Middle frontal gyrus (tissue), 1 donor: Measurements from ENCODE around the gene TAC3.
"Not testable (repeated sequence)": the region's sequence is repeated elsewhere in the genome, so short reads cannot be mapped to it uniquely, and the experiment has no call there.

Source experiments
- DNase-seq: peaks from one replicate; pipeline ENCODE4 v3.0.0-alpha.2; 2015; ENCODE audit warnings: low spot score; ENCODE audit errors: extremely low spot score

The TAC3 gene

GRCh38 chr12:57016348-57016747 is at the start of gene TAC3:
Gene TAC3, minus strand, starts transcription at chr12:57016529. Its CDS starts 732 bp downstream, at chr12:57015797.
- no peak for DNase-seq

- peak; percentile 33 for DNase-seq
These were observed 47.8 kb upstream of the TAC3 start for GRCh38 chr12:57063991-57064685.

- DNase-seq: no peak
These were observed 42.1 kb upstream of the TAC3 start for GRCh38 chr12:57058454-57058853.

- no peak for DNase-seq
These were observed 40.9 kb upstream of the TAC3 start for GRCh38 chr12:57057067-57057751.

GRCh38 chr12:57055824-57056223 is 39.5 kb upstream of the TAC3 start:
- no peak for DNase-seq

GRCh38 chr12:57053901-57054300 is 37.6 kb upstream of the TAC3 start:
- DNase-seq: not testable (repeated sequence)

GRCh38 chr12:57053146-57053545 is 36.8 kb upstream of the TAC3 start:
- DNase-seq: not testable (repeated sequence)

GRCh38 chr12:57051011-57051410 is 34.7 kb upstream of the TAC3 start:
- no peak for DNase-seq

GRCh38 chr12:57049890-57050289 is 33.6 kb upstream of the TAC3 start, which contains the start of gene MYO1A:
Gene MYO1A, minus strand, starts transcription at chr12:57050129. Its CDS starts 1,806 bp downstream, at chr12:57048323.
- DNase-seq: no peak

- no peak for DNase-seq
These were observed 32.8 kb upstream of the TAC3 start for GRCh38 chr12:57049119-57049446.

GRCh38 chr12:57048423-57049118 is 32.2 kb upstream of the TAC3 start:
- no peak for DNase-seq

GRCh38 chr12:57047981-57048380 is 31.7 kb upstream of the TAC3 start:
- DNase-seq: no peak

- DNase-seq: no peak
These were observed 30.9 kb upstream of the TAC3 start for GRCh38 chr12:57046947-57047890.

GRCh38 chr12:57046086-57046791 is 29.9 kb upstream of the TAC3 start:
- DNase-seq: no peak

GRCh38 chr12:57044889-57045288 is 28.6 kb upstream of the TAC3 start:
- no peak for DNase-seq

- no peak for DNase-seq
These were observed 28.1 kb upstream of the TAC3 start for GRCh38 chr12:57044468-57044867.

GRCh38 chr12:57042695-57043094 is 26.4 kb upstream of the TAC3 start:
- no peak for DNase-seq

GRCh38 chr12:57040750-57041149 is 24.4 kb upstream of the TAC3 start:
- no peak for DNase-seq

- no peak for DNase-seq
These were observed 23.9 kb upstream of the TAC3 start for GRCh38 chr12:57040211-57040610.

GRCh38 chr12:57039016-57039798 is 22.9 kb upstream of the TAC3 start:
- no peak for DNase-seq
